Activated T-cell treated with anti-CD3 and anti-CD28 coated beads for 24 hours (primary cell): Measurements from ENCODE around the gene NTN3.
"Not testable (repeated sequence)": the region's sequence is repeated elsewhere in the genome, so short reads cannot be mapped to it uniquely, and the experiment has no call there.

Experiments used
- DNase-seq: peaks from one replicate; pipeline ENCODE4 v3.0.0-alpha.2; 2020; ENCODE audit warnings: low read depth

NTN3 gene

DNA sequence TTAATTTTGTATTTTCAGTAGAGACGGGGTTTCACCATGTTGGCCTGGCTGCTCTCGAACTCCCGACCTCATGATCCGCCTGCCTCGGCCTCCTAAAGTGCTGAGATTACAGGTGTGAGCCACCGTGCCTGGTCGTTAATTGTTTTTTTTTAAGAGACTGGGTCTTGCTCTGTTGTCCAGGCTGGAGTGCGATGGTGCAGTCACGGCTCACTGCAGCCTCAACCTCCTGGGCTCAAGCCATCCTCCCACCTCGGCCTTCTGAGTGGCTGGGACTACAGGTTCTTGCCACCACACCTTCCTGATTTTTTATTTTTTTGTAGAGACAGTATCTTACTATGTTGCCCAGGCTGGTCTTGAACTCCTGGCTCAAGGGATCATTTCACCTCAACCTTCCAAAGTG lies 8.9 kb downstream of the NTN3 start:
- DNase-seq, result not testable (repeated sequence)

DNA sequence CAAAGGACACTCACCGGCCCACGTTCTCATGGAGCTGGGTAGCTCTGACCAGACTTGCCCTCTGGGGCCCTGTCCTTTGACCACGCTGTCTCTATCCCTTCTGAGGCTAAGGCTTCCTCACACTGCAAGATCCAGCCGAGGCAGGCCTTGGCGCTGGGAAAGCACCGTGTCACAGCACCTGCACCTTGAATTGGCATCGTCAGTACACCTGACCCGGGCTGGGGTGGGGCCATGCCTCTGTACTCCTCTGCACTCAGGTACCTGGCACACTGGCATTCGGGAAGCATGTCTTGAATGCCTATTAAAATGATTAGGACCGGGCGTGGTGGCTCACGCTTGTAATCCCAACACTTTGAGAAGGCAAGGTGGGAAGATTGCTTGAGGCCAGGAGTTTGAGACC lies 9.9 kb downstream of the NTN3 start:
- no peak for DNase-seq

DNA sequence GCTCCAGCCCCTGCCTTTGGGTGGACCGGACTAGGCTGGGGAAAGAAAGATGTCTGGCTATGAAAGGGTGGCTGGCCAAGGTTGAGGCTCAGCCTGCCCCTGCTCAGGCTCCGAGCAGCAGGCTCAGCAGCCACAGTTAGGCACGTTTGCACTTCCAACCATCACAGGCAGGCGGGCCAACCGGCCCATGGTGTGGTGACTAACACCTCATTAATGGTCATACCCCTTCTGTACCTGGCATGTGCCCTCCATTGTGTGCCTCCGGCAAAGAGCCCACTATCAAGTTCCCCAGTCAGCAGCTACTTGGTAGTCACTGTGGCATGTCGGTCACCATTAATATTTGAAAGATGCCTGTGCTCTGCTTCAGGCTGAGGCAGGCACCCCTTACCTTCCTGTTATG lies 10.6 kb downstream of the NTN3 start:
- no peak for DNase-seq

DNA sequence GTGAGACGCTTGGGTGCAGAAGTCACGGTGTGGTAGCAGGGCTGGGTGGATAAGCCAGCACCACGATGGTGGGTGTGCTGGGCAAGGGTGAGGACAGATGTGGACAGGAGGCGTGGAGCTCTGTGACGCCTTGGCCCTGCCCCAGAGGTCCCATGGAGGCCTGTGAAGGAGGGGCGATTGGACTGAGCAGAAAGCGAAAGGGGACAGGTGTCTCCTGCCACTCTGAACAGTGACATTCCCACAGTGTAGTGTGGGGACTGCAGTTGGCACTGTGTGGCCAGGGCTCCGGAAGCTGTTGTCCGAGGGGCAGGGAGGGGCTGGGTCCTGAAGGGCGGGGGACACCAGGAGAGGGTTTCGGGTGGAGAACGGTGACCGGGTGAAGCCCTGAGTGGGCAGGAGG lies 11.2 kb downstream of the NTN3 start:
- DNase-seq, result no peak

DNA sequence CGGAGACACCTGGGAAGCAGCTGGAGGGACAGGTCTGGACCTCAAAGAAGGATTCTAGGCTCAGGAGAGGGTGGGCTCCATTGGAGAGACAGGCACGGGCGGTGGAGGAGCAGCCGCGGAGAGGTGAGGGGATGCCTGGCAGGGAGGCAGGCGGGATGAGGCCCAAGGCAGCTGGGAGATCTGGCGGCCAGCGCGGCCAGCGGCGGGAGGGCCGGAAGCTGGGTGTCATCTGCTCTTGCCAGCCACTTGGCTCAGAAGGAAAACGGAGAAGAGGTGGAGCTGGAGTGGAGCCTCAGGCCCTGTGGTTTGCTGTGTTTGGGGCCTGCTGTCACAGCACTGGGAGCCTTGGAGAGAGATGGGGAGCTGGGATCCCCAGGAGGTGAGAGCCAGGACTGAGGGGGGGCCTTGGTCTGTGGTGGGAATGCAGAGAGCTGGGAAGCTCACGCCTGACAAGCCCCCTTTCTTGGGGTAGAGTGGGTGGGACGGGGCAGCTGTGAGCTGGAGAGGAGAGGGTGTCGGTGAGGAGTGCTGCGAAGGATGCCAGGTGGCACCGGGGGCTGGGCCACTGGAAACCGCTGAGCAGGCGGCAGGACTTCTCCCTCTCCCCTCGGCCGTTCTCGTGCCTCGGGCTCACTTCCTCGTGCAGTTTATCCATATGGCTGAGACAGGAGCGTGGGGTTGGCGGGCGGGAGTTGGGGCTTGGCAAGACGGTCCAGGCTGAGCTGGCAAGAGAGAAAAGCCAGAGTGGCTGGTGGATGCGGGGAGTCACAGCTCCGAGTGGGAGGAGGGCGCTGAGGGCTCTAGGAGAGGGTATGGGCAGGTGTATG lies 11.8 kb downstream of the NTN3 start:
- no peak for DNase-seq

DNA sequence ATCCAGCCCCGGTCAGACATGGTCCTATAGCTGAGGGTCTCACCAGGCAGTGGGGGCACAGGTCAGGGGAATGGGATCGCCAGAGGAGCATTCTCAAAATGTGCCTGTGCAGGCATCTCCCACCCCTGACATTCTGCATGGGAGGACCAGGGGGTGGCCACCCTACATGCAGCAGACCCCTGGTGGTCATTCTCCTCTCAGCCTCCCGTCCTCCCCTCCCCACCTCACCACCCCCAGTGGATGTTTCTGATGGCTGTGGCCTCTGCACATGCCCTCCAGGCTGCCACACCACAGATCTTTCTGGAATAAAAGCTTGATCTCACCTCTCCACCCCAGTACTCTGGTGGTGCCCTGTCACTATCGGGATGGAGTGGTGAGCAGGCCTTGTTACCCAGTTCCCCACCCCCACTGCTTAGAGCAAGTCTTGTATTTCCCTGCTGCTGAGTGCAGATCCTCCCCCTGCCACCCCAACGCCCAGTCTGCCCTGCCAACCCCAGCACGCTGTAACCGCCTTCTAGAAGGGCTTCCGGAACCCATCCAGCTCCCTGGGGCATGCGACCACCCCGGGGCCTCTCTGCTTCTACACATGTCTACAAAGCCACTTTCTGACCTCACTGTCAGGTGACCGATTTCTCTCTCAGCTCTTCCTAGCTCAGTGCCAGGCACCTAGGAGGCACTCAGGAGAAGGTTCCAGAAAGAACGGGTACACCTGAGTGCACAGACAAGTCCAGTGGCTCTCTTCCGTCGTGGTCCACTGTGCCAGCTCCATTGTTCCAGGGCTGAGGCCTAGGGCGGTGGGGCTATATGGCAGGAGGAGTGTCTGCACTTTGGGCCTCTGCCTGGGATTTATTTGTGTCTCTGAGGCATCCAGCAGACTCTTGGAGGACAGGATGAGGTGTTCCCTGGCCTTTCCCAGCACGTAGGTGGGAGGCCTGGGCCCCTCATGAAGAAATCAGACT lies 13.1 kb downstream of the NTN3 start:
- DNase-seq, result no peak

DNA sequence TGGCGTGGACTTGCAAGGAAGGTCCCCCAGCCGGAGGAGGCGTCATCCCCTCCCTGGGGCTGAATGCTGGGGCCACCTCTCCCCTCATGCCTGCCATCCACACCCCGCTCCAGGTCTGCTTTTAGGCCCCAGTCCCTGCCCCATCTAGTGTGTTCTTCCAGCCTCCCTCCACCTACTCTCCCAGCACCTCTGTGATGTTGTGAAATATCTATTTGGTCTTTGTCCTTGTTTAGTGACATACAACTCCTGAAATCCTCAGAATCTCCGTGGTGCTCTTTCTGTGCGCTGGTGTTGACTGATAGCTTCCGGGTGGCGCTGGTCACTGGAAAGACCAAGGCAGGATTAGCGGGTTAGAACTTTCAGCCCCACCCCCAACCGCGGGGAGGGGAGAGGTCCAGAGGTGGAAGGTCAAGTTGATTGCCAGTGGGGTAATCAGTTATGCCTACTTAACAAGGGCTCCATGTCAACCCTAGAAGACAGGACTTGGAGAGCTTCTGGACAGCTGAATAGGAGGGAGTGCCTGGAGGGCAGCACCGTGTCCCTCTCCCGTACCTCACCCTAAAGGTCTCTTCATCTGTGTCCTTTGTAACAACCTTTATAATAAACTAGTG lies 13.9 kb downstream of the NTN3 start:
- DNase-seq, result no peak

DNA sequence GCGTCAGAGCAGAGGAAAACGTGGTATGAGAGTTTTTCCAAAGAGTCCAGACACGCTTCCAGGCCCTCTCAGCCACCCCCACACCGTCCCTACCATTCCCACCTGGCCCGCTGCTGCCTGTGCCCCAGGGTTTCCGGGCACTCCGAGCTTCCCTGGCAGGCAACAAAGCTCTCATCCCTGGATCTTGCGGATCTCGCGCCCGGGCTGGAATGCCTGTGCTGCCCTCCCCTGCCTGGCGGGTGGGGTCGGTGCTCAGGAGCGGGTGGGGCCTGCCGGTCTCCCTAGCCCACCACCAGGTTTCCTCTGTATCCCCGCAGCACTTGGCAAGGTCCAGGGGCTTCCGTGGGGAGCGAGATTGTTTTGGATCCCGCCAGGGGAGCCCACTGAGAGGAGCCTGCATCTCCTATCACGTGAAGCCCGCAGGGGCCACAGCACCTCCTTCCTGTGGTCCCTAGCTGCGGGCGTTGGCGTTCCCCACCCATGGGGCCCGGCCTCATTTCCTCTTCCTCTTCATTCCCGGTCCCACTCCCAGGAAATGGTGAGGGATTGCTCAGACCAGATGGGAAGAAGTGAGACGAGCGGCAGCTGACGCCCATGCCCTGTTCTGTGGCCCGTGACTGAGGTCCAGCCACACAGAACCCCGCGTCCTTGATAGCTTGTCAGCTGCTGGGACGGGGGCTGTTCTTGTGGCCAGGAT lies 14.9 kb downstream of the NTN3 start:
- DNase-seq, result no peak

DNA sequence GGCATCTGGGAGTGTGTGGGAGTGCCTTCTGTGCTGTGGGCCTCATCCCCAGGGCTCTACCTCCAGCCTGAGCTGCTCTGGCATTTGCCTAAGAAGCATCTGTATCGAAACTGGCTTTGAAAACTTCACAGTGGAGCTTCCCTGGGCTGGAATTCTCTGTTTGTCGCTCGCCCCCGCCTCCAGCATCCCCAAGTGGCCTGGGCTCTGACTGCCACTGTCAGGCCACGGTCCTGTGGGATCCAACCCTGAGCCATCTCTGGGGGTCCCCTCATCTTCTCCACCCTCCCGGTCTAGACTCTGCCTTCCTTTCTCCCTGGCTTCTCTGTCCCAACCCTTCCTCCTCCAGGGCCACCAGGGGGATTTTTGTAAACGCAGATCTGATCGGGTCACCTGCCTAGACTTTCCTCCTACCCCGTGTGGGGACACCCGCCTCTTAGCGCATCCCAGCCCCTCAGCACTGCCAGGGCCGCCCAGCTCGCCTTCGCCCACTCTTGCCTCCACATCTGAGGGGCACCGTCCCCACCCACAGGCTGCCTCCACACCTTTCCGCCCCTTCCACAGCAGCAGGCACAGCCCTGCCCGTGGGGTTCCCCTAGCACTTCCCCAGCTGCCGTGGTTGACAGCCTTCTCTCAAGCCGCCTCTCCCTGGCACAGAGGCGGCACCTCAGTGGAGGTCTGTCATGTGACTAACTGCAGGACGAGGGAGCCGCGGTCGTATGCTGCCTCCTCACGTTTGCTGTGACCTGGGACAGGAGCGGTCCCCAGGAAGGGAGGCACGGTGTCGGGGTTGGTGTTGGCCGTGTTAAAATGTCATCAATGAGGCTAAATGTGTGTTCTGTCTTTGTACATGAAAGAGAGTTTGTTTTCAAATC lies 15.8 kb downstream of the NTN3 start:
- DNase-seq, result peak; percentile 62

DNA sequence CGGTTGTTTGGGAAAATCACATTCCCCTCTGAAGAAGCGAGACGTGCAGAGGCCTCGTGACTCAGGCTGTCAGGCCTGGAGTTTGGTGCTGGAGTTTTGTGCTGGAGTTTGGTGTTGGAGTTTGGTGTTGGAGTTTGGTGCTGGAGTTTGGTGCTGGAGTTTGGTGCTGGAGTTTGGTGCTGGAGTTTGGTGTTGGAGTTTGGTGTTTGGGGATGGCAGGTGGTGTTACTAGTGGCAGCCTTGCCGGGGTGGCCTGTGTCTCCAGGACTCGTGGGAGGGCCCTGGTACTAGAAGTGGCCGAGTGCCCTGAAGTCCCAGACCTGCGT lies 16.4 kb downstream of the NTN3 start:
- DNase-seq, result no peak

DNA sequence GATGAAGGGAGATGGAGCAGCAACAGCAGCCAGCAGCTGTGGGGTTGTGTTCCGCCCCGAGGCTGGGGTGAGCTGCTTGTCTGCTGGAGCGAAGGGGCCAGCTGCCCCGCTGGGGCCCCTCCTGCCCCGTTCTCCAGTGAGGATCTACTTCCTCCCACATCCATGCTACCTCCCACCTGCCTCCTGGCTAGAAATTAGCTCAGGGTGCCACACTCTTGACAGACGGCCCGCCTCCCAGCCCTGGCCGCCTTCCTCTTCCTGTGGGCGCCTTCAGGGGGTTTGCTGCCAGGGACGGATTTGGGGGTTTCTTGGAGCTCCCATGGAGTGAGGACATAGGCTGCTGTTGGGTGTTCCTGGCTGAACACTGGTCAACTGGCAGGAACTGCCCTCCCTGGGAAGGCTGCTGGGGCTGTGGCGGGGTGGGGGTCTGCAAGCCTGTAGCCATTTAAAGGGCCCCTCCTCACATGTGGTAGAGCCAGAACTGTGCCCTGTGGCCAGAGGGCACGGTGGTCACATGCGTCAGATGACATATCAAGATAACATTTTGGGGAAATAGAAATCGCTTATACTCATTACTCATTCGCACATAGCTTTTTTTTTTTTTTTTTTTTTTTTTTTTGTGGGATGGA lies 16.9 kb downstream of the NTN3 start:
- no peak for DNase-seq

DNA sequence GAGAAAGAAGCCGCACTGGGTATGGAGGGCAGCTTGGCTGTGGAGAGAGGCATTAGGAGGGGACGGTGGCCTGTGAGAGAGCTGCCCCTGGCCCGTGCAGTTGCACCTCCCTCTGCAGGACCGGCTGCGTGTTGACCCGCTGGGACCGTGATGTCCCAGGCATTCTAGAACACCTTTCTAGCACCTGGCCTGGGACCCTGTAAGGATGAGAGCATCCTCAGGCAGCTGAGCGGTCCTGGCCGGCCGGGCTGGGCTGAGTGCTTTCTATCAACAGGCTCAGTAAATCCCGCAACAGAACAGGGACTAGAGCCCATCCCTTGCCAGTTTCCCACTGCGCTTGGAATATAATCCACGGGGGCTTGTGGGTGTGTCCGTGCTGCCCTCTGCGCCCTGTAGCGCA lies 18.5 kb downstream of the NTN3 start:
- DNase-seq, result no peak

DNA sequence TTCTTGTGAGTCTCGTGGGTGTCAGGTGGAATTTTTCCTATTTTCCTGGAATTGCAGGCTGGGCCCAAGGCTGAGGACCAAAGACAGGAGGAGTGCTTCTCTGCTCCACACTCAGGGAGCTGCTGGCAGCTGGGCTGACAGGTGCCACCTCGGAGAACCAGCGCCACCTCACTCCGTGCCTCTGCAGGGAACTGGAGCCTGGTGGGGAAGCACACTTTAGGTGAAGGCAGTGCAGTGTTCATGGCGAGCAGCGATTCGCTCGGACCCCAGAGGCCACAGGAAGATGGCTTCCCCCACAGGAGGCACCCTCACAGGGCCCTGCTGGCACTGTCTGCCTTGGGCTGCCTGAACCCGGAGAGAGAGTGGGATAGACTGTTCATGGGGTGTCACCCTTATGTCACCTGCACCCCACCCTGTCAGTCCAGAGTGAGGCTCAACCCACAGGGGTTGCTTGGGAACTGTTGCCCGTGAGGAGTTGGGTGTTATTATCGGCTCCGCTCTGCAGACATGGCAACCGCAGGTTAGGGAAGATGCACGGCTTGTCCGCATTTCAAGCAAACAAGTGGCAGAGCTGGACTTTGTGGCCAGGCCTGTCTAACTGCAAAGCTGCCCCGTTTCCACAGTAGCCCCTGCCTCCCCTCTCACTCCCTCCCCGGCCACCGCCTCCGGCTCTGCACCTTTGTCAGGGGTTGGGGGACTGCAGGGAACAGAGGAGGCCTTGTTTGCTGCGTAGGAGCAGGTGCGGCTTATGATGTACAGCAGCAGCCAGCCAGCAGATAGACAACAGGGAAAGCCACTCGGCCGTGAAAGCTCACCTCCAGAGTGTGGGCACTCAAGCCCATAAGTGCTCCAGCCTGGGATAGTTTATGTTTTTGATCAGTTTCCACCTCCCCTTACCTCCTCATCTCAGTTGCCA lies 19.4 kb downstream of the NTN3 start:
- no peak for DNase-seq

DNA sequence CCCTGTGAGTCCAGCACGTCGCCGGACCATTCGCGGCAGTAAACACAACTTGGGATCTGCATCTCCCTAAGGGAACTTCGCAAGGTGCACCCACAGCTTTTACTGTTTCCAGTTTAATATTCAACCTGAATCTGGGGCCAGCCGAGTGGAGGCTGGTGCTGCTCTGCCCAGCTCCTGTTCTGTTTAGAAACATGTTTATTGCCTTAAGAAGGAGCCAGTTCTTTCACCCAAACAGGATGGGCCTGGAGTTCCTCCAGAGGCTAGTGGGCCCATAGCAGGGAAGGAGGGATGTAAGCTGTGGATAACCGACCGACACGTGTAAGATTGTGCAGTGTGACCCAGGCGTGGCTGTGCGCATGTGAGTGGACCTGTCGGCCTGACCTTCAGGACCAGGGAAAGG lies 21.2 kb downstream of the NTN3 start:
- no peak for DNase-seq

DNA sequence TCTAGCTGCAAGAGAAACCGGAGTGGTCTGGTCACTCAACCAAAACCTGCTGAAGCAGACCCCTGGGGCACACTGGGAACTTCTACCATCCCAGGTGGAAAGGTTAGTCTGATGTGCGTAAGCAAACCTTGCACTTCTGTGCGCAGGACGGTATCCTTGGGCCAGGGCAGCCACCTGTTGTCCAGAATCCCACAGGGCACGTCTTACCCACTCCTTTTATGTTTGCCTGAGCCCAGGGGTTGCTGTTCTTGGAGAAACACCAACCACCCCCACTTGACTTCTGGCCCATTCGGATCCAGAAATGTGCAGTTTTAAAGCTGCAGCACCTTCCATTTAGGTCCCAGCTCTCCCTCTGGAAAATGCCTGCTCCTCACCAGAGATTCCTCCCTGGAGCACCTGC lies 22.5 kb downstream of the NTN3 start:
- DNase-seq, result no peak

DNA sequence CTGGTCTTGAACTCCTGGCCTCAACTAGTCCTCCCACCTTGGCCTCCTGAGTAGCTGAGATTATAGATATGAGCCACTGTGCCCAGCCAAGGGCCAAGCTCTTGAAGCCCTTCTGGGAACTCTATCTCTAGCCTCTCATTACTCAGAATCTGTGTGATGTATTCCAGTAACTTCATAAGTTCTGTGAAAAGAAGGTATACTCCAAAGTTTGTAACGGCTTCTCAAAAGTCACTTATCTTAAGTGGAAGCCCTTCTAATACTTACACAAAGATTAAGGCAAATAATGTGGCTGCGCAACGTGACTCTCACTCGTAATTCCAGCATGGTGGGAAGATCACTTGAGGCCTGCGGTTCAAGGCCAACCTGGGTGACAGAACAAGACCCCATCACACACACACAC lies 23.5 kb downstream of the NTN3 start:
- no peak for DNase-seq

DNA sequence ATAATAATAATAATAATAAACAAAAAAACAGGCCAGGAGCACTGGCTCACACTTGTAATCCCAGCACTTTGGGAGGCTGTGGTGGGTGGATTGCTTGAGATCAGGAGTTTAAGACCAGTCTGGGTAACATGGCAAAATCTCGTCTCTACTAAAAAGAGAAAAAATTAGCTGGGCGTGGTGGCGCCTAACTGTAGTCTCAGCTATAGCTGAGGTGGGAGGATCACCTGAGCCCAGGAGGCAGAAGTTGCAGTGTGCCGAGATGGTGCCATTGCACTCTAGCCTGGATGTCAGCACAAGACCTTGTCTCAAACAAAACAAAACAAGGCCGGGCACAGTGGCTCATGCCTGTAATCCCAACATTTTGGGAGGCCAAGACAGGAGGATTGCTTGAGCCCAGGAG lies 23.9 kb downstream of the NTN3 start:
- no peak for DNase-seq

DNA sequence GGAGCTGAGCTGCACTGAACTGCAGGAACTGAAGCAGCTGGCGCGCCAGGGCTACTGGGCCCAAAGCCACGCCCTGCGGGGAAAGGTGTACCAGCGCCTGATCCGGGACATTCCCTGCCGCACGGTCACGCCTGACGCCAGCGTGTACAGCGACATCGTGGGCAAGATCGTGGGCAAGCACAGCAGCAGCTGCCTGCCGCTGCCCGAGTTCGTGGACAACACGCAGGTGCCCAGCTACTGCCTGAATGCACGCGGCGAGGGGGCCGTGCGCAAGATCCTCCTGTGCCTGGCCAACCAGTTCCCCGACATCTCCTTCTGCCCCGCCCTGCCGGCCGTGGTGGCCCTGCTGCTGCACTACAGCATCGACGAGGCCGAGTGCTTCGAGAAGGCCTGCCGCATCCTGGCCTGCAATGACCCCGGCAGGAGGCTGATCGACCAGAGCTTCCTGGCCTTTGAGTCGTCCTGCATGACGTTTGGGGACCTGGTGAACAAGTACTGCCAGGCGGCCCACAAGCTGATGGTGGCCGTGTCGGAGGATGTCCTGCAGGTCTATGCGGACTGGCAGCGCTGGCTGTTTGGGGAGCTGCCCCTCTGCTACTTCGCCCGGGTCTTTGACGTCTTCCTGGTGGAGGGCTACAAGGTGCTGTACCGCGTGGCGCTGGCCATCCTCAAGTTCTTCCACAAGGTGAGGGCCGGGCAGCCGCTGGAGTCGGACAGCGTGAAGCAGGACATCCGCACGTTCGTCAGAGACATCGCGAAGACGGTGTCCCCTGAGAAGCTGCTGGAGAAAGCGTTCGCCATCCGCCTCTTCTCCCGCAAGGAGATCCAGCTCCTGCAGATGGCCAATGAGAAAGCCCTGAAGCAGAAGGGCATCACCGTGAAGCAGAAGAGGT lies 25.4 kb downstream of the NTN3 start:
- DNase-seq, result no peak
